ENCODE measurements around the gene FOXO3. TPM values are rescaled to one million over a fixed set of nuclear protein-coding genes. Genes with fewer than 3 reads are reported as not detected.

FOXO3 gene
- total and polyA plus RNA-seq, 2 donors (not counting 1 experiment from before 2014, with no cell fraction given) = 49.5 to 63.9 TPM

DNA sequence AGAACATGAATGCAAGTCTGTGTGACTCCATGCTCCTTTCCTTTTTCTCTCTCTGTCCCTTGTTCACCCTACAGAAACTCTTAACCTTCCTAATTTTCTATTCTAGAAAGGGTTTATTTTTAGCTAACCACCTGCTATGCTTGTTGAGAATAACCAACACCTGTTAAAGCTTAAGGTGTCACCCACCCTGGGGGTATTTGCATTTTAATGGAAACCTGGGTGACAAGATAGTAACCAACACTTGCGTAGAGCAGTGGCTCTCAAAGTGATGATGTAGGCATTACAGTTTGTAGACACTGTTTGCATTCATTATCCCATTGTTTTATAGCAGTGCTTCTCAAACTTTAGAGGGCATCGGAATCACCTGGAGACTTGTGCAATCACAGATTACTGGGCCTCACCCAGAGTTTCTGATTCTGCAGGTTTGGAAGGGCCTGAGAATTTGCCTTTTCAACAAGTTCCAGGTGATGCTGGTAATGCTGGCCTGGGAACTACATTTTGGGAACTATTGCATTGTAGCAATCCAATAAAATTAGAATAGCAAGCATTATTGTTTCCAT lies 173.1 kb downstream of the FOXO3 start:
- Histone ChIP-seq H4K20me1 (ENCODE audit: control insufficient read depth, extremely low read depth, insufficient read depth, low read length) (no peaks in the 10 kb centered on the region), H3K4me2 (ENCODE audit: extremely low read depth, insufficient read depth, low read length) (no peak overlapping the region), H3K36me3 (ENCODE audit: control insufficient read depth, insufficient read depth, low read length) (no peaks in the 10 kb centered on the region), H3K27ac (ENCODE audit: insufficient read depth, low read length) (no peak overlapping the region), H3K4me3 (replicated peaks in 1 of 4; ENCODE audit: control extremely low read depth in 1 of 4, insufficient read depth in 1 of 4, low read depth in 3 of 4, low read length in 4 of 4) (no peak overlapping the region), H3K9ac (ENCODE audit: insufficient read depth, low read length) (no peak overlapping the region), H3K27me3 (ENCODE audit: control insufficient read depth, insufficient read depth, low read length) (no peaks in the 10 kb centered on the region), H2AFZ (ENCODE audit: low read length) (no peak overlapping the region), H3K79me2 (ENCODE audit: control insufficient read depth, insufficient read depth, low read length) (no peaks in the 10 kb centered on the region), H3K9me3 (ENCODE audit: control insufficient read depth, insufficient read depth, low read depth, low read length) (no peaks in the 10 kb centered on the region), H3K4me1 (ENCODE audit: control insufficient read depth, extremely low read depth, insufficient read depth, low read length) (peaks cover 32% of the 10 kb centered on the region)
- no peak for DNase-seq (ENCODE audit: low read depth in 2 of 2)
- TF ChIP-seq, protein P1, sequence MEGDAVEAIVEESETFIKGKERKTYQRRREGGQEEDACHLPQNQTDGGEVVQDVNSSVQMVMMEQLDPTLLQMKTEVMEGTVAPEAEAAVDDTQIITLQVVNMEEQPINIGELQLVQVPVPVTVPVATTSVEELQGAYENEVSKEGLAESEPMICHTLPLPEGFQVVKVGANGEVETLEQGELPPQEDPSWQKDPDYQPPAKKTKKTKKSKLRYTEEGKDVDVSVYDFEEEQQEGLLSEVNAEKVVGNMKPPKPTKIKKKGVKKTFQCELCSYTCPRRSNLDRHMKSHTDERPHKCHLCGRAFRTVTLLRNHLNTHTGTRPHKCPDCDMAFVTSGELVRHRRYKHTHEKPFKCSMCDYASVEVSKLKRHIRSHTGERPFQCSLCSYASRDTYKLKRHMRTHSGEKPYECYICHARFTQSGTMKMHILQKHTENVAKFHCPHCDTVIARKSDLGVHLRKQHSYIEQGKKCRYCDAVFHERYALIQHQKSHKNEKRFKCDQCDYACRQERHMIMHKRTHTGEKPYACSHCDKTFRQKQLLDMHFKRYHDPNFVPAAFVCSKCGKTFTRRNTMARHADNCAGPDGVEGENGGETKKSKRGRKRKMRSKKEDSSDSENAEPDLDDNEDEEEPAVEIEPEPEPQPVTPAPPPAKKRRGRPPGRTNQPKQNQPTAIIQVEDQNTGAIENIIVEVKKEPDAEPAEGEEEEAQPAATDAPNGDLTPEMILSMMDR (conservative IDR thresholded peaks at IDR 0.05 in 1 of 2, IDR thresholded peaks at IDR 0.05 in 1 of 2; ENCODE audit: low read depth in 1 of 2, low read length in 2 of 2) = no peak
- no peak for TF ChIP-seq EZH2 (IDR thresholded peaks at IDR 0.05; ENCODE audit: low read length, missing control alignments)
